Measurements from ENCODE around the gene GFY.

DNA sequence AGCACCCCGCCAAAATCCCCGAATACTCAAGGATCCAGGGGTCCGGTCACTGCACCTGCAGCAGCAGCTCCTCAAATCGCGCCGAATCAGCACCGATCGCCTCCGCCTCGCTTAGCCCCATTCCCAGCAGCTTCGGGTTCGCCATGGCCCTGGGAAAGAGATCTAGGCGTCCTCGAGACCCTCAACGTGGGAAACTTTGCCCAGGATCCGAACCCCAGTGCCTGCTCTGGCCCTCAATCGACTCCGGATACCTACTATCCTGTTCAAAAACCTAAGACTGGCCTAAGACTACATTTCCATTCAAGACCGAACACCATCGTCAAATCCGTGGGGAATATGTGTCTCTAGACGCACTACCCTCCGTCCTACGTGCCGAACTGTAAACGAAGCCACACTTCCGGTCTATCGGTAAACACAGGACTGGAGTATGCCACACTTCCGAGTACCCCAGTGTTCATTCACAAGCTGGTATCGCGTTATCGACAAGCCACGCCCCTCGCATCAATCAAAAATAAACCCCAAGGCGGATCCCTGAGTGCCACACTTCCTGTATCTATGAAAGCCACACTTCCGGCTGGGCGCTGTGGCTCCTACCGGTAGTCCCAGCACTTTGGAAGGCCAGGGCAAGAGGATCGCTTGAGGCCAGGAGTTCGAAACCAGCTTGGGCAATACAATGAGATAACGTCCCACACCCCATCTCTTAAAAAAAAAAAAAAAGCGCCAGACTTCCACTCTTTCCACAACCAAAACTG is 26.4 kb downstream of the GFY start, which contains the start of gene PIH1D1:
- TF ChIP-seq, protein P1, sequence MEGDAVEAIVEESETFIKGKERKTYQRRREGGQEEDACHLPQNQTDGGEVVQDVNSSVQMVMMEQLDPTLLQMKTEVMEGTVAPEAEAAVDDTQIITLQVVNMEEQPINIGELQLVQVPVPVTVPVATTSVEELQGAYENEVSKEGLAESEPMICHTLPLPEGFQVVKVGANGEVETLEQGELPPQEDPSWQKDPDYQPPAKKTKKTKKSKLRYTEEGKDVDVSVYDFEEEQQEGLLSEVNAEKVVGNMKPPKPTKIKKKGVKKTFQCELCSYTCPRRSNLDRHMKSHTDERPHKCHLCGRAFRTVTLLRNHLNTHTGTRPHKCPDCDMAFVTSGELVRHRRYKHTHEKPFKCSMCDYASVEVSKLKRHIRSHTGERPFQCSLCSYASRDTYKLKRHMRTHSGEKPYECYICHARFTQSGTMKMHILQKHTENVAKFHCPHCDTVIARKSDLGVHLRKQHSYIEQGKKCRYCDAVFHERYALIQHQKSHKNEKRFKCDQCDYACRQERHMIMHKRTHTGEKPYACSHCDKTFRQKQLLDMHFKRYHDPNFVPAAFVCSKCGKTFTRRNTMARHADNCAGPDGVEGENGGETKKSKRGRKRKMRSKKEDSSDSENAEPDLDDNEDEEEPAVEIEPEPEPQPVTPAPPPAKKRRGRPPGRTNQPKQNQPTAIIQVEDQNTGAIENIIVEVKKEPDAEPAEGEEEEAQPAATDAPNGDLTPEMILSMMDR (IDR thresholded peaks at IDR 0.05) = peak in 3 of 6 experiments; percentile 25 to 41 (median 30)
- TF ChIP-seq POLR2A (IDR thresholded peaks at IDR 0.05) = peak in 3 of 4 donors; percentile 17 to 61 (median 38)
